Ramos (cell line): ENCODE results near the gene ADCY9.
"Not testable (repeated sequence)": the region's sequence is repeated elsewhere in the genome, so short reads cannot be mapped to it uniquely, and the experiment has no call there.

ENCODE experiments used
- in situ Hi-C: fragments of 300-500 bp; cut with MboI; formaldehyde crosslinking; loops from one replicate; pipeline ENCODE4 v1.14.3; 2022; ENCODE audit warnings: low sequenced_read_pairs; ENCODE audit not compliant: unreplicated experiment

The ADCY9 gene

DNA sequence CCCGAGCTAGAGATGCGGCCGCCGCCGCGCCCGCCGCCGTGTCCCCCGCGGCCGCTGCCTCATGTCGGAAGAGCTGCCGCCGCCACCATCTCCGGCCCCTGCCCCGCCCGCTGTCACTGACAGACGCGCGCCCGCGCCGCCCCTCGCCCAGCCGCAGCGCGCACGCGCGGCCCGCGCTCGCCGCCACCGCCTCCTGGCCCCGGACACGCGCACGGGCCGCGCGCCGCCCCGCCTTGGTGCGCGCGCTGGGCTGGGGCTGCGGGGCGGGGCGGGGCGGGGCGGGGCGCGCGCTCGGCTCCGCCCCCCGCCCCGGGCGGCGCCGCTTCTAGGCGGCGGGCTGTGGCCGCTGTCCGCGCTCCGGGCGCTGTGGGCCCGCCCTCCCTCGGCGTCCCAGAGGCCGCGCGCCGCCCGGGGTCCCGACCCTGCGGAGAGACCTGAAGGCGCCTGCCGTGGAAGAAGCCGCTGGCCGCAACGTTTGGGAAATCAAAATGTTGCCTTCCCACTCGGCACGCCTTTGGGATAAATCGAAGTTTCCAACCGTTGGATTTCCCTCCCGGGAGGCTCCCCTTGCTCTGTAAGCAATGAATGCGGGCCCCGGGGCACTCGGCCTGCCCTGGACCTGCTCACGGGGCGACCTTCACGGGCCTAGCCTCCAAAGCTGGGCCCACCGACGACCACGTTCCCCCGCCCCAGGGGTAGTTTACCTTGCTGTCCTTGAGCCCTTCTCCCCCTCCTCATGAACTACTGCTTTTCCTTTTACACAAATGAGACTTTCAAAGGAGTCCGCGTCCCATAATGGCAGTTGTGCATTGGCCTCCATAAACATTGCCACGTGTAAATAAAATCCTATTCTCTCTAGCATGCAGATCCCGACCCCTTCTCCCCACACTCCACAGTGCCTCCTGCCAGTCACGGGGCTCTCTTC, at the start of gene ADCY9:
Gene ADCY9 (minus strand): TSS at position 118 of the 925 bp plus-strand sequence. CDS start 1,000 bp downstream, outside the sequence.
- in situ Hi-C loops, result no loop called here

DNA sequence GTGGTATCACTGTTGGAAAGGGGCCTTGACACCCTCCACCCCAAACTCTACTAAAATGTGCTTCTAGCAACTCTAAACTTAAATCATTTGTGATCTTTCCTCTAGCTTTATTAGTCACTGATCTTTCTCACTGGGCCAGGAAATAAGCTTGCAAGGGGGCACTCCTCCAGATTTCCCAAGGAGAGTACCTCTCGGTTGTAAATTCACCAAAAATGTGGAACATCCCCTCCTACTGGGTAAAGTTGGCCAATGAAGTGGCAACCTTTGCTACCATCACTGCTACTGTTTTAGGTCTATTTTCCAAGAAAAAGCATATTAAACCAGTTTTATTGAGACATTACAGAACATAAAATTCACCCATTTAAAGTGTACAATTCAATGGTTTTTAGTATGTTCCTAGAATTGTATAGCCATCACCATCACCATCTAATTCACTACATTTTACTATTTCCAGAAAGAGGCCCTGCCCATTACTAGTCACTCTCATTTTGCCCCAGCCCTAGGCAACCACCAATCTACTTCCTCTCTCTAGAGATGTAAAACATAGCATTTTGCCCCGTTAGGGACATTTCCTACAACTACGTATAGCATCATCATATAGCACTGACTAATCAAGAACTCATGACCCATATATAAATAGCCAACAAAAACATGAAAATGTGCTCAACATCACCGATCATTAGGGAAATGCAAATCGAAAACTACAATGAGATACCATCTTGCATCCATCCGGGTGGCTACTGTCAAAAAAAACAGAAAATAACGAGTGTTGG, 44.6 kb upstream of the ADCY9 start:
- in situ Hi-C loops, result no loop called here

DNA sequence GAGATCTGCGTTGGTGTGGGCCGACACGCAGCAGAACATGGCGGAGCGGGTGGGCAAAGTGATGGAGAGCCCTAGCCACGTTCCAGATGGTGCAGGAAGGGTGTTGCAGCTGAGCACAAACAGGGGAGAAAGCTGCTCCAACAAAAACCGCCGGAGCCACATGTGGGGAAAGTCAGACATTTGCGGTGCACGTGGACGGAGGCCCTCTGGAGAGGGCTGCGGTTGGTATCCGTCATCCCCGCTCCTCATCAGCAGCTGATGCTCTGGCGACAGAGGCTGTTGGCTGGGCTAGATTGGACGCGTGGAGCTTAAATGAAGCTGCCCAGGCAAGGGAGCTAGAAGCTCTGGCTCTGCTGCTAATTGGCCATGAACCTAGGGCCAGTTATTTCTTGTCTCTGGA, 43.5 kb upstream of the ADCY9 start:
- in situ Hi-C loops, result no loop called here

DNA sequence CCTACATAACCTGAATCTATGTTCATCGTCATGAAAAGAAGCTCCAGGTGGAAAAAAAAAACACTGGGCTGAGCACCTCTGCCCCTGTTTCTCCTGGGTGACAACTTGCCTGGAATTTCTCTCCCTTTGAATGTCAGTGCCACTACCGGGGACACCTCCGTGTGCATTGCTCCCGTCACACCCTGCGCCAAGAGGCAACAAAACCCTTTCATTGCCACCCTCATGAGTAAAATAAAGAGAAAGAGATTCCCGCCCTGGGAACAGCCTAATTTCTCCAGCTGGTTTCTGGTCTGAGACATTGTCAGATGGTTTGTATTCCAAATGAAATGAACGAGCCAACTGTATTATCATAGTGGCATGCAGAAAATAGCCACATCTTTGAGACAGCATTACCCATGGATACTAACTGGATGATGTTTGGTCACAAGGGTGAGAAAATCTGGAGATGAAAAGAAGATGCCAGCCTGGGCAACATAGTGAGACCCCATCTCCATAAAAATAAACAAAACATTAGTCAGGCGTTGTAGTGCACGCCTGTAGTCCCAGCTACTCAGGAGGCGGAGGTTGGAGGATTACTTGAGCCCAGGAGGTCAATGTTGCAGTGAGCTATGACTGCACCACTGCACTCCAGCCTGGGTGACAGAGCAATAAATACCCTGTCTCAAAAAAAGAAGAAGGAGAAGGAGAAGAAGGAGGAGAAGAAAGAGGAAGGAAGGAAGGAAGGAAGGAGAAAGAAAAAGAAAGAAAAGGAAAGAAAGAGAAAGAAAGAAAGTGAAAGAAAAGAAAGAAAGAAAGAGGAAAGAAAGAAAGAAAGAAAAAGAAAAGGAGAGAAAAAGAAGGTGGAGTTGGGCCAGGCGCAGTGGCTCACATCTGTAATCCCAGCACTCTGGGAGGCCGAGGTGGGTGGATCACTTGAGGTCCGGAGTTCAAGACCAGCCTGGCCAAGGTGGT, 42.2 kb upstream of the ADCY9 start:
- in situ Hi-C loops, result no loop called here

DNA sequence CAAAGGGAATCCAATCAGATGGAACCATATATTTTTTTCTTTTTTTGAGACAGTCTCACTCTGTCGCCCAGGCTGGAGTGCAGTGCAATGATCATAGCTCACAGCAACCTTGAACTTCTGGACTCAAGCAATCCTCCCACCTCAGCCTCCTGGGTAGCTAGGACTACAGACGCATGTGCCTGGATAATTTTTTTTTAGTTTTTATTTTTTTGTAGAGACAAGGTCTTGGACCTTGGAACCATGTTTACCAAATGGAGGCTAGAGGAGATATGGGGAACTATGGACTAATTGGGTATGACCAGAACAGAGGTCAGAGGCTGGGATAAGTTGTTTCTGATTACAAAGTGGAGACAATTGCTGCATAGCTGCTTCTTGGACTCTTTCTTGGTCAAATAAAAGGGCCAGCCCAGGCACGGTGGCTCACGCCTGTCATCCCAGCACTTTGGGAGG, 41.2 kb upstream of the ADCY9 start:
- in situ Hi-C loops, result no loop called here

DNA sequence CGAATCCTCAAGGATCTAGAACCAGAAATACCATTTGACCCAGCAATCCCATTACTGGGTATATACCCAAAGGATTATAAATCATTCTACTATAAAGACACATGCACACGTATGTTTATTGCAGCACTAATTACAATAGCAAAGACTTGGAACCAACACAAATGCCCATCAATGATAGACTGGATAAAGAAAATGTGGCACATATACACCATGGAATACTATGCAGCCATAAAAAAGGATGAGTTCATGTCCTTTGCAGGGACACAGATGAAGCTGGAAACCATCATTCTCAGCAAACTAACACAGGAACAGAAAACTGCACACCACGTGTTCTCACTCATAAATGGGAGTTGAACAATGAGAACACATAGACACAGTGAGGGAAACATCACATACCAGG, 40.3 kb upstream of the ADCY9 start:
- in situ Hi-C loops, result not testable (repeated sequence)

DNA sequence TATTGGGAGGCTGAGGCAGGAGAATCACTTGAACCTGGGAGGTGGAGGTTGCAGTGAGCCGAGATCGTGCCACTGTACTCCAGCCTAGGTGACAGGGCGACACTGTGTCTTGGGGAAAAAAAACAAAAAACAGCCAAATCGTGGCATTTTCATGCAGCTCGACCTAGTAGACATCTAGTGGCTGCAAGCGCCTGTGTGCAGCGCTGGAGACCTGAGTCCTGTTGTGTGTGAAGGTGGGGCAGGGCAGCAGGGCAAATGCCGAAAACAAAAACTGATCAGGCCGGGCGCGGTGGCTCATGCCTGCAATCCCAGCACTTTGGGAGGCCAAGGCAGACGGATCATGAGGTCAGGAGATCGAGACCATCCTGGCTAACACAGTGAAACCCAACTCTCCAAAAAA, 37.1 kb upstream of the ADCY9 start:
- in situ Hi-C loops, result not testable (repeated sequence)

DNA sequence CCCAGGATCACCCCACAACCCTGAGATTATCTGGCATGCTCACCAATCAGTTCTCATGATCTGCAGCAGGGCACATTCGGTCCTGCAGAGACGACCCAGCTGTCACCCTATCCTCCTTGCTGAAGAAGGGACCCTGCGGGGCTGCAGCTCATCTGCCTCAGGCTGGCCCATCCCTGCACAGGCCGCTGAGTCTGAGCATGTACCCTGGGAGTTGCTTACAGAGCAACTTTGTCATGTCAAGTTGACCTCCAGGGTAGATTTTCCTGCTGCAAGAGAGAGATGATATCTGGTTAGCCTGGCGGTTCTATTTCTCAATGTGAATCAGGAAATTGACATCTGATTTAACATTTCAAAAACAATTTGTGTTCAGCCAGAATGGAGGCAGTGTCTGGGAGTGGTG, 36.0 kb upstream of the ADCY9 start:
- in situ Hi-C loops, result no loop called here

DNA sequence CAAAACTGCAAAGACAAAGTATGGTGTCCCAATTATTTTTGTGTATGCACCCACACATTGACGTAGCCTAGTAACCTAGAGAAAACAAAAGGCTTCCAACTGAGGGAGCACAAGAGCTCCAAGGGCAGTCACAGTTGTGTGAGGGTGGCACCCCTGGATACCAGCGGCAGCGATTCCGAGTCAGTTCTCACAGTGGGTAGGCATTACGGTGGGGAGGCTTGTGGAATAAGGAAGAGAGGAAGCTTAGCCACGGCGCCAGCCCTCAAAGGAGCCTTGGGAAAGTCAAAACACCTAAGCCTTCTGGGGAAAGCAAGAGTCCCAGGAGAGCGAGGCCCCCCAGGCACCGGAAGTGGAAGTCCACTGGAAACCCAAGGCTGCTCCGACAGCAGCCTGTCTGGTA, 31.0 kb upstream of the ADCY9 start:
- in situ Hi-C loops, result no loop called here

DNA sequence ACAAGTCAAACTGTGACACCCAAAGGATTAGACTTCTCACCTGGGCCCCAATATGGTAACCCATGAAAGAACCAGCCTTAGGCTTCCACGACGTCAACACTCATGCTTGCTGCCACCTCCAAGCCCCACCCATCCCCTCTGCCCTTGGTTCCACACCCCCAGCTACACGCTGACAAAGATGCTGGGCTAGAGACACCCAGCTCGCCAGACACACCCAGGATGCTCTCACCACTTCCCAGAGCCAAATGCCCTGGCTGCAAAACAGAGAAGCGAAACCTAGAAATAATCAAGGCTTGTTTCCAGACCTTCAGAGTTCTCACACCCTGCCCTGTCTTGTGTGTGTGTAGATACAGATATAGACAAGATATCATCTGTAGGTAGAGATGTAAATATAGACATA, 26.0 kb upstream of the ADCY9 start:
- in situ Hi-C loops, result no loop called here

DNA sequence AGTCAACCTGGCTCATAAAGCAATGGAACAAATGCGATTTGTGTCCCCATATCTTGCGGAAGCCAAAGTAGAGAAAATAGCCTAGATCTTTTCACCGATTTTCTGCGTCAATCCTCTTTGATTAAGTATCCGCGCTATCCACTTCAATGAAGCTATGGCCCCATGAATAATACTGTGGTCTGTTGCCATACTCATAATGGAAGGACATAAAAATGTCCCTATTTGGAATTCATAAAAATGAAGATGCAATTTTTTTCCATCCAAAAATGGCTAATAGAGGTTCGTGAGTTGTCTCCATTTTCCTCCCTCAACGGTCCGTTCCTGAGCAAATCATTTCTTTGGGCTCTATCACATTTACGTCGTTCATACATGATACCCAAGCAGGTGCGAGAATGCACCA, 25.4 kb upstream of the ADCY9 start:
- in situ Hi-C loops, result no loop called here

DNA sequence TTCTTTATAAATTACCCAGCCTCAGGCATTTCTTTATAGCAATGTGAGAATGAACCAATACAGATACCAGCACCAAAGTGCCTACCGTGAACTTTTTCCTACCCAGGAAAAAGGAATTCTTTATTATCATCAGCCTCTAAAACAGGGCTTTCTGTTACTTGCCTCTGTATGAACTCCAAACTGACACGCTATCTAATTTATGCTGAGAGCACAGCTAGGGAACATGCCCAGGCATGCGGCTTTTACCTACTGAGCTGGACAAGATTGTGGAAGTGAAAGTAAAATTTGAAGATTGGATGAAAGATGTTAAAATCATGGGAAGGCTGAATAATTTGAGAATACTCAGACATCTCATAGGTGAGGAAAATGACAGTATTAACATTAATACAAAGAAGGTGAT, 24.4 kb upstream of the ADCY9 start:
- in situ Hi-C loops, result no loop called here

DNA sequence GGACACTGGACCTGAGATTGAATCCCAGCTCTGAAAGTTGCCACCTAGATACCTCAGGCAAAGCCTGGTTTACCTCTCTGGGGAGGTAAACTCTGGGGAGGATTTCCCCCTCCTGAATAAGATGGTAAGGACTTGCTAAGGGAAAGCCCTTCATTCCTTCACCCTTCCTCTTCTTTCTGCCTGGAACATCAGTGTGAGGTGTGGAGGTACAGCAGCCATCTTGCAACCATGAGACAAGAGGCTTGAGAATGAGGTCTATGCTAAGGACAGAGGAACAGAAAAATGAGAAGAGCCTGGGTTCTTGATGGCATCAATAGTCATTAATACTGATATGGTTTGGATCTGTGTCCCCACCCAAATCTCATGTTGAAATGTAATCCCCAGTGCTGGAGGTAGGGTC, 23.7 kb upstream of the ADCY9 start:
- in situ Hi-C loops, result no loop called here

DNA sequence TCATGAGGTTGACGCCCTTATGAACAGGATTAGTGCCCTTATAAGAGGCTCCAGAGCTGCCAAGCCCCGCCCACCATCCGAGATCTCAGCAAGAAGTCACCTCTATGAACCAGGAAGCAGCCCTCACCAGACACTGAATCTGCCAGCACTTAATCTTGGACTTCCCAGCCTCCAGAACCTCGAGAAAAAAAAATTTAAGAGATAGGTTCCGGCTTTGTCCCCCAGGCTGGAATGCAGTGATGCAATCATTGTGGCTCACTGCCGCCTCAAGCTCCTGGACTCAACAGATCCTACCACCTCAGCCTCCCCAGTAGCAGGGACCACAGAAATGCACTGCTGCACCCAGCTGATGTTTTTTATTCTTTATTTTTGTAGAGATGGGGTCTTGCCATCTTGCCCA, 22.5 kb upstream of the ADCY9 start:
- in situ Hi-C loops, result no loop called here

DNA sequence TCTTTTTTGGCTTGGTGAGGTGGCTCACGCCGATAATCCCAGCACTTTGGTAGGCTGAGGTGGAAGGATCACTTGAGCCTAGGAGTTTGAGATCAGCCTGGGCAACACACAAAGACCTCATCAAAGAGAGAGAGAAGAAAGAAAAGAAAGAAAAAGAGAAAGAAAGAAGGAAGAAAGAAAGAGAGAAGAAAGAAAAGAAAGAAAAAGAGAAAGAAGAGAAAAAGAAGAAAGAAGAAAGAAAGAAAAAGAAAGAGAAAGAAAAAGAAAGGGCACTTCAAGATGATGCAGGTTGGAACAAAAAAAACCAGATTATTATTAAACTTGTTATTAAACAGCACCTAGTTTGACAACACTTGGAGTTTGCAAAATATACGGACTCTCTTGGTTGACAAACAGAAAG, 21.2 kb upstream of the ADCY9 start:
- in situ Hi-C loops, result no loop called here

DNA sequence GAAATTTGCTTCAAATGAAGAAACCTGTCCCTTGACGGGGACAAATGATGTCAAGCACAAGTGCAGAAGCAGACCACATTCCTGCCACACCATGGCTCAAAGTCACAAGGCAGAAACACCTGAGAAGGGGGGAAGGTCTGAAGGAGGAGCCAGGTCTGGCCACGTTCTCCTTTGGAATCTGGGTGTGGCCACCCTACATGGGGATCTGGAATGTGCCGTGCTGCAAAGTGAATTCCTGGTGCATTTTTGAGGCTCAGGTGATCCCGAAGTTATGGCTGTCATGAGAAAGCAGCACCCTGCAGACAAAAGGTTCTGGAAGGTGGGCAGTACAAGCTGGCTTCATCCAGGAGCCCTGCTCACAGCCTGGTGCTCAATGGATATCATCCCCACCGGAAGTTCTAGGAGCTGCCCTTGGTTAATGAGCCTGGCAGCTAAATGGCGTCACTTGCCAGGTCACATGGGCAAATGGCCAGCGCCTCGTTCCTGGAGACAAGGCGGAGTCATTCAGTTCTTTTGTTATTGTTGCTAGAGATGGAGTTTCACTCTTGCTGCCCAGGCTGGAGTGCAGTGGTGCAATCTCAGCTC, 20.1 kb upstream of the ADCY9 start:
- in situ Hi-C loops, result no loop called here

DNA sequence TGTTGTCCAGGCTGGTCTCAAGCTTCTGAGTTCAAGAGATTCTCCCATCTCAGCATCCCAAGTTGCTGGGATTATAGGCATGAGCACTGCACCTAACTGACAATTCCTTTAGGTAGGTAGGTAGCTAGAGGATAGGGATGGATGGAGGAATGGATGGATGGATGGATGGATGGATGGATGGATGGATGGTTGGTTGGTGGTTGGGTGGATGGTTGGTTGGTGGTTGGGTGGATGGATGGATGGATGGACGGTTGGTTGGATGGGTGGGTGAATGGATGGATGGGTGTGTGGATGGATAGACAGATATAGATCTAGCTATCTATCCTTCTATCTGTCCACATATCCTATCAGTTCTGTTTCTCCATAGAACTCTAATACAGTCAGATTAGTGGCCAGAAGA, 19.3 kb upstream of the ADCY9 start:
- in situ Hi-C loops, result no loop called here

DNA sequence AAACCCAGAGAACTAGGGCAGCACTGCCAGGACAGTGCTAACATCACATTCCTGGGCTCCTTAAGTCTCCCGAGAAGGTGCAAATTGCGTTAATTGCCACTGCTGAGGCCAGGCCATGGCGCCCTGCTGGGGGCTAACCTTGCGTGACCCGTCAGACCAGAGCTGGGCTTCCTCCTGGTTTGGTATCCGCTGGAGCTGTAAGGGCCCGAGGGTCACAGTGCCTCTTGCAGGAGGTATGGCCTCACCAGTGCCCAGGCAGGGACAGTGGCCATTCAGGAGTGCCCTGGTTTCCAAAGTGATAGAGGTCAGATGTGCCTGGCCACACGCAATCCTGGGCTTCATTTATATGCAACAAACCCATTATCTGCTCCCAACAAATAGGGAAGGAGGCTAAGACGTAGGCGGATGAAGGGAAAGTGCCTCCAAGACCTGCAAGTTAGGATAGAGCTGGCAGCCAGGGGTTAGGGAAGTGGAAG, 17.7 kb upstream of the ADCY9 start:
- in situ Hi-C loops, result no loop called here

DNA sequence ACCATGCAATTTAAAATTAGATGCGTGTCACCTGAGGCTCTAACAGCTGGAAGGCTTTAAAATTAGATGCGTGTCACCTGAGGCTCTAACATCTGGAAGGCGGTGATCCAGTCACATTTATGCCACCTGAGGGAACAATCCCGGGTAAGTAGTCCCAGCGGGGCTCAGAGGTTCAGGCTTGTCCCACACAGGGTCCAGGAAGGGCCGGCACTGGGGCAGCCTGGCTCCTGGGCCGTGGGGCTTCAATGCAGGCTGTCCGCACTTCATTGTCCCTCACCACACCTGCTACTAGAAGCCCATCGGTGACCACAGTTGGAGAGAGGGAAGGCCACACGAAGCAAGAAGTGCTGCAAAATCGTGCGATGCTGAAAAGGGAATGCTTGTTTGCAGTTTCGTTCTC, 15.4 kb upstream of the ADCY9 start:
- in situ Hi-C loops, result no loop called here
